Activated CD4-positive, alpha-beta T cell treated with anti-CD3 and anti-CD28 coated beads, Interleukin-2, amount 50 U/mL, for 4 hours (primary cell): ENCODE data around the gene CTDSP1.
A peak's percentile ranks its signal among the peaks of the same experiment; 100 is the strongest.

Source experiments
- DNase-seq, 2 experiments: peaks; one replicate each; pipeline ENCODE4 v3.0.0-alpha.2; 2020

CTDSP1 gene

DNA sequence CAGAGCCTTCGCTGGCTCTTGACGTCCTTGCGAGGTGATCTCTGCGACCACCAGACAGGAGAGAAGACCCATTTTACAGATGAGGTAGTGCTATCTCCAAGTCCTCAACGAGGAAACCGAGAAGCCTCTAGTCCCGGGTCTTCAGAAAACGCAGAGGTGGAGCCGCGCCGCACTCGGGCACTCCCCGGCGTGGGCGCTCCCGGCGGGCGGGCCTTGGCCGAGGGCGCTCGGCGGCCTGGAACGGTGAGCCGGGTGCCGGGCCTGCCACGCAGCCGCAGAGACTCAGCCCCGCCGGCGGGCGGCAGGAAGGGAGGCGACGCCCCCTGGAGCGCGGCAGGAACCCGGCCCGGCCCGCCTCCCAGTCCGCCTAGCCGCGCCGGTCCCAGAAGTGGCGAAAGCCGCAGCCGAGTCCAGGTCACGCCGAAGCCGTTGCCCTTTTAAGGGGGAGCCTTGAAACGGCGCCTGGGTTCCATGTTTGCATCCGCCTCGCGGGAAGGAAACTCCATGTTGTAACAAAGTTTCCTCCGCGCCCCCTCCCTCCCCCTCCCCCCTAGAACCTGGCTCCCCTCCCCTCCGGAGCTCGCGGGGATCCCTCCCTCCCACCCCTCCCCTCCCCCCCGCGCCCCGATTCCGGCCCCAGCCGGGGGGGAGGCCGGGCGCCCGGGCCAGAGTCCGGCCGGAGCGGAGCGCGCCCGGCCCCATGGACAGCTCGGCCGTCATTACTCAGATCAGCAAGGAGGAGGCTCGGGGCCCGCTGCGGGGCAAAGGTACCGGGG is at the start of gene CTDSP1:
TSS of gene CTDSP1 (plus strand) at position 478 of the 776 bp plus-strand sequence. CDS start at position 701, 223 bp downstream.
- peak; percentile 89 to 92 for DNase-seq

GRCh38 chr2:218354045-218354444 is 45.6 kb upstream of the CTDSP1 start:
- DNase-seq: no peak

DNA sequence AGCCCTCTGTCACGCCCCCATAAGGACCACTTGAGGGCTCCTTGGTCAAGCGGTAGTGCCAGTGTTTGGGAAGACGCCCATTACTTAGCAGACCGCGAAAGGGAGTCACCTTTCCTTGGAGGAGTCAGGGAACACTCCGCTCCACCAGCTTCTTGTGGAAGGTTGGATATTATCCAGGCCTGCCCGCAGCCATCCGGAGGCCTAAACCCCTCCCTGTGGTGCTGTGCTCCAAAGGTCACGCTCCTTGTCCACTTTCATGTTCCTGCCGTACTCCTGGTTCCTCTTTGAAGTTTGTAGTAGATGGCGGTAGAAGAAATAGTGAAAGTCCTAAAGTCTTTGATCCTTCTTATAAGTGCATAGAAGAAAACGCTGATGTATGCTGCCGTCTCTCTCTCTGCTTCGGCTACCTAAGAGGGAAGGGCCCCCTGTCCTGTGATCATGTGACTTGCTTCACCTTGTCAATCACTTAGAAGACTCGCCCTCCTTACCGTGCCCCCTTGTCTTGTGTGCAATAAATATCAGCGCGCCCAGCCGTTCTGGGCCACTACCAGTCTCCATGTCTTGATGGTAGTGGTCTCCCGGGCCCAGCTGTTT is 44.7 kb upstream of the CTDSP1 start:
- no peak for DNase-seq

DNA sequence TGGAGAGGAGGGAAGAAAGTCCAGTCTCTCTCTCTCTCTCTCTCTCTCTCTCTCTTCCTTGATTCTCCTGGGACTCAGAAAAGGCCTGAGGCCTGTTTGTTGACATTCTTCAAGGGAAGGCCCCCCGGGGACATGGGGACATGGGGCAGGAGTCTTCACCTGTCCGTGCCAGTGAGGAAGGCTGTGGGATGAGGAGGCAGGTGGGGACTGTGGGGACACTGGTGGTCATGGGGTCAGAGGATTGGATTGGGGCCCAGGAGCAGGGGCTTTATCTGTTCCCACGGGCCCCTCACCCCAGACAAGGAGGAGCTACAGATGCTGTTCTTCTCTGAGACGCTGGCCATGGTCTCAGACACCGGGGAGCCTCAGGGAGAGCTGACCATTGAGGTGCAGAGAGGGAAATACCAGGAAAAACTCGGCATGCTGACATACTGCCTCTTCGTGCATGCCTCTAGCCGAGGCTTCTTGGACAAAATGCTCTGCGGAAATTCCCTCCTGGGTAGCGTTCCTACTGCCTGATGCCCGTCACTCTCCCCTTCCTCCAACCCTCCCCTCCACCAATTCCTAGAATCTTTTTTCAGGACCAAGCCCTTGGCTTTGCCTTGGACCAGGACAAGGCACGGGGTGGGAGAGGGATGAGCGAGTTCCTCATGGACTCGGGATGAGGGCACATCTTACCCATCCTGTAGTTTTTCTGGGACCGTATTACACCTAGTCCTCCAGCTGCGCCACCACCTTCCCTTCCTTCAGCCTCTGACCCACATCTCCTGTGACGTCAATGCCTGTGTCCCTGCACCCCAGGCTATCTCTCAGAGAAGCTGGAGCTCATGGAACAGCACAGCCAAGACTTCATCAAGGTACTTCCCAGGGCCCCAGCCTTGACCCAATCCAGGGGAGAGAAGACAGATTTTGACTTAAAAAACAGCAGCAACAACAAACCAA is 42.2 kb upstream of the CTDSP1 start:
- no peak for DNase-seq

- no peak for DNase-seq
Measured at GRCh38 chr2:218360453-218360852, 39.2 kb upstream of the CTDSP1 start.

- no peak for DNase-seq
Measured at GRCh38 chr2:218362606-218363005, 37.1 kb upstream of the CTDSP1 start.

DNA sequence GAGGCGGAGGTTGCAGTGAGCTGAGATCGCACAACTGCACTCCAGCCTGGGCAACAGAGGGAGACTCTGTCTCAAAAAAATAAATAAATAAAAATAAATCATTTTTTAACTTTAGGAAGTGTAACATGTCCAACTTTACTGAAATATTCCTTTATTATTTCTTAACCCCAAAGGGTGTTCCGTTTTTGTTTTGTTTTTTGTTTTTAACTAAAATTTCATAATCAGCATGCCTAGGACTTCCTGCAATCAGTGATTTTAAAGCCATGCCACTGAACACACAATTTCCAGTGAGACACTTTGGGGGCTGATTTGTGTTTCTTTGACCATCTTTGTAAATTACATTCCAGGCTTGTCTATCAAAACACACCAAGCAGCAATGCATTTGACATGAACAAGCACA is 35.9 kb upstream of the CTDSP1 start:
- DNase-seq: no peak

- DNase-seq: no peak
Measured at GRCh38 chr2:218364196-218364595, 35.5 kb upstream of the CTDSP1 start.

- DNase-seq: no peak
Measured at GRCh38 chr2:218366621-218367414, 32.9 kb upstream of the CTDSP1 start.

DNA sequence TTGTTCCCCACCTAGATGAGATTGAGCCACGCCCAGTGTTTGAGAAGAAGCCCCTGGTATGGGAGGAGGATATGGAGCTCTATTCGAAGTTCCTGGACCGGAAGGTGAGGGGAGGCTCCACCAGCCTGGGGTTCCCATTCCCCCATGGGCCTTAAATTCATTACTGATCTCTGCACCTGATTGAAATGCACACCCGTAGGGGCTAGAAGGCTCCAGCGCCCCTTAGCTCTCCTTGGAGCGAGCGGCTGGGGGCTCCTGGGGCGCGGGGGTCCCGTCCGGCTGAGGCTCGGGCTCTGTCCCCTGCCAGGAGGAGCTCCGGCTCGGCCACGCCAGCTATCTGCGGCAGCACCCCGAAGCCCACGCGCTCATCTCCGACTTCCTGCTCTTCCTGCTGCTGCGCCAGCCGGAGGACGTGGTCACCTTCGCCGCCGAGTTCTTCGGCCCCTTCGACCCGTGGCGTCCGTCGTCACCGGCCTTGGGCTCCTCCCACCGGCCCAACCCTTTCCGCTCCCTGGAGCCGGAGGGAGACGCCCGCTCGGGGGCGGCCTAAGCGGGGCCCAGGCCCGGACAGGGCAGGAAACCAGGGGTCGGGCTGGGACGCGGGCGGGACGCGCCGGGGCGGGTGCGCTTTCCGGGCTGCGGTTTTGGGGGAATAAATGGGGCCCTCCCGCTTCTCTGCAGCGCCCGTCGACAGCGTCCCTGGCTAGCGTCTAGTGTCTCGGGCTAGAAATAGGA is 32.1 kb upstream of the CTDSP1 start:
- DNase-seq: peak; percentile 44 to 46

DNA sequence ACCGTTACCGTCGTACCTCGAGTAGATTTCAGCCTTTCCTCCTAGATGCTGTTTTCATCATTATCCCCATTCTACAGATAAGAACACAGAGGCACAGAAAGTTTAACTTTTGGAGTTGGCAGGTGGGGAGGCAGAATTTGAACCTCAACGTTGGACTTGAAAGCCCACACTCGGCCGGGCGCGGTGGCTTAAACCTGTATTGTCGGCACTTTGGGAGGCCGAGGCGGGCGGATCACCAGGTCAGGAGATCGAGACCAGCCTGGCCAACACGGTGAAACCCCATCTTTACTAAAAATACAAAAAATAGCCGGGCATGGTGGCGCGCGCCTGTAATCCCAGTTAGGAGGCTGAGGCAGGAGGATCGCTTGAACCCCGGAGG is 31.5 kb upstream of the CTDSP1 start:
- DNase-seq: no peak

DNA sequence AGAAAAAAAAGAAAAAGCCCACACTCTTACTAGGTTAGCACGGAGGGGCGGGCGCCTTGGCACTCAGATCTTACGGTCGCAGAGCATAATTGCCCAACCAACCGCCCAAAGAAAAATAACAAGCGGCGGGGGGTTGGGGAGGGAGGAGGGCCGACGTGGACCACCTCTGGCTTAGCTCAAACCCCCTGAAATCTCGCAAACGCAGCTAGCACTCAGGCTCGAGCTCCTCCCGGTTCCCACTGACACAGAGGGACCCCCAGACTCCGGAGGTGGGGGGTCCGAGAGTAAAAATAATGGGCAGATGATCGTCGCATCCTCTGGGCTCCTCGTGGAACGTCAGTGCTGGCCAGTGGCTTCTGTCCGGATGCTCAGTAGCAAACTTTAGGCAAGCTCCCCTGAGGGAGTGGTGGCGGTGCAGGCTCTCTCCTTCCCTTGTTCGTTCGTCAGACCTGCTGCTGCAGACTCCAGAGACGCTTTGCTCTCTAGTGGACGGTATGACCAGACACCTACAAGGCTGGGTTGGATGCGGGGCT is 31.0 kb upstream of the CTDSP1 start:
- DNase-seq: no peak

DNA sequence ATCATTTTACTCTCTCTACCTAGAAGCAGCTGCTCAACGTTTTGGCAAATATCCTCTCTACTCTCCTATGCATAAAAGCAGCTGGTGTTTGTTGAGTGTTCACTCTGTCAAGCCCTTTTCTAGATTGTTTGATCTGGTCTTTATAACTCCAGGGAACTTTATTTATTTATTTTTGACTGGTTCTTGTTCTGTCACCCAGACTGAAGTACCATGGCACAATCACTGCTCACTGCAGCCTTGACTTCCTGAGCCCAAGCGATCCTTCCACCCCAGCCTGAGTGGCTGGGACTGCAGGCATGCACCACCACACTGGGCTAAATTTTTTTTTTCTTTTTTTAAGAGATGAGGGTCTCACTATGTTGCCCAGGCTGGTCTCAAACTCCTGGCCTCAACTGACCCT is 30.3 kb upstream of the CTDSP1 start:
- DNase-seq: no peak

GRCh38 chr2:218370410-218371063 is 29.1 kb upstream of the CTDSP1 start:
- DNase-seq: no peak

GRCh38 chr2:218371983-218372350 is 27.7 kb upstream of the CTDSP1 start:
- DNase-seq: no peak

DNA sequence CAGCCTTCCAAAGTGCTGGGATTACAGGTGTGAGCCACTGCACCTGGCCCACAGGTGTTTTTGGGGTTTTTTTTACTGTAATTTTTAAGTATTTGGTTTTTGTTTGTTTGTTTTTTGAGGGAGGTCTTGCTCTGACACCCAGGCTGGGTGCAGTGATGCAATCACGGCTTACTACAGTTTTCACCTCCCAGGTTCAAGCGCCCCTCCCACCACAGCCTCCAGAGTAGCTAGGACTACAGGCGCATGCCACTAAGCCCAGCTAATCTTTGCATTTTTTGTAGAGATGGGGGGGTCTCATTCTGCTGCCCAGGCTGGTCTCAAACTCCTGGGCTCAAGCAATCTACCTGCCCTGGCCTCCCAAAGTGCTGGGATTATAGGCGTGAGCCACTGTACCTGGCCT is 24.9 kb upstream of the CTDSP1 start:
- DNase-seq: no peak

DNA sequence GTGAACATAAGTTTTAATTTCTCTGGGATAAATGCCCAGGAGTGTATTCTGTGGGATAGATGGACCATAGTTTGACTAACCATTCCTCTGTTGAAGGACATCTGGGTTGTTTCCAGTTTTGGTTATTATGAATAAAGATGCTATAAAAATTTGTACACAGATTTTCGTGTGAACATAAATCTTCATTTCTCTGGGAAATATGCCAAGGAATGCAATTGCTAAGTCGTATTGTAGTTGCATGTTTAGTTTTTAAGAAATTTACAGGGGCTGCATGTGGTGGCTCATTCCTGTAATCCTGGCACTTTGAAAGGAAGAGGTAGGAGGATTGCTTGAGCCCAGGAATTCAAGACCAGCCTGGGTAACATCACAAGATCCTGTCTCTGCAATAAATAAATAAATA is 24.5 kb upstream of the CTDSP1 start:
- DNase-seq: no peak

GRCh38 chr2:218378053-218378452 is 21.6 kb upstream of the CTDSP1 start:
- DNase-seq: no peak

GRCh38 chr2:218381916-218382366 is 17.7 kb upstream of the CTDSP1 start, which contains the start of gene SLC11A1:
Gene SLC11A1 (plus strand): TSS chr2:218382273. CDS start chr2:218382369, 96 bp downstream.
- no peak for DNase-seq

GRCh38 chr2:218382785-218383184 is 16.9 kb upstream of the CTDSP1 start:
- no peak for DNase-seq
